DND-41 (cell line): ENCODE data around the gene CARMIL1.
"Not testable (repeated sequence)": the region's sequence is repeated elsewhere in the genome, so short reads cannot be mapped to it uniquely, and the experiment has no call there.

Source experiments
- ATAC-seq: fragments of 200-7000 bp; cut with Tn5 transposase; 3 replicates; pipeline ENCODE4 v1.9.1; 2021; ENCODE audit warnings: low read depth; ENCODE audit not compliant: insufficient read depth
- DNase-seq: peaks from one replicate; pipeline ENCODE4 v3.0.0-alpha.2; 2020
- H2AFZ ChIP-seq: 2 replicates; pipeline ENCODE4 v1.6.0; 2012; ENCODE audit warnings: low read depth, low read length
- H3K27ac ChIP-seq: 2 replicates; pipeline ENCODE4 v1.5.1; 2012; ENCODE audit warnings: low read length, inconsistent platforms
- H3K27me3 ChIP-seq: fragments of 200-600 bp; sonication (generic); 2 replicates; pipeline ENCODE4 v1.6.0; 2012; ENCODE audit warnings: low read length, mild to moderate bottlenecking, inconsistent platforms; ENCODE audit not compliant: insufficient read depth, poor library complexity
- H3K36me3 ChIP-seq: 2 replicates; pipeline ENCODE4 v1.5.1; 2012; ENCODE audit warnings: low read length, inconsistent platforms; ENCODE audit not compliant: insufficient read depth
- H3K4me1 ChIP-seq: 2 replicates; pipeline ENCODE4 v1.5.1; 2012; ENCODE audit warnings: mild to moderate bottlenecking, low read length; ENCODE audit not compliant: insufficient read depth
- H3K4me2 ChIP-seq: 2 replicates; pipeline ENCODE4 v1.6.0; 2012; ENCODE audit warnings: mild to moderate bottlenecking, moderate library complexity, low read length, inconsistent platforms; ENCODE audit not compliant: insufficient read depth
- H3K4me3 ChIP-seq, 2 experiments: fragments of 200-600 bp in 1 of 2; shearing (Covaris generic) in 1 of 2; 2 replicates each; pipeline ENCODE4 v1.5.1; 2012 to 2016; ENCODE audit warnings: inconsistent platforms in 2 of 2, low read length in 2 of 2, mild to moderate bottlenecking in 2 of 2, low read depth in 1 of 2, moderate library complexity in 1 of 2
- H3K79me2 ChIP-seq: 2 replicates; pipeline ENCODE4 v1.6.0; 2012; ENCODE audit warnings: low read length, inconsistent platforms; ENCODE audit not compliant: insufficient read depth
- H3K9ac ChIP-seq: 2 replicates; pipeline ENCODE4 v1.6.0; 2012; ENCODE audit warnings: low read depth, mild to moderate bottlenecking, inconsistent platforms, low read length, moderate library complexity
- H3K9me3 ChIP-seq: 2 replicates; pipeline ENCODE4 v1.5.1; 2012; ENCODE audit warnings: low read length, moderate library complexity, mild to moderate bottlenecking, inconsistent platforms; ENCODE audit not compliant: insufficient read depth, severe bottlenecking
- H4K20me1 ChIP-seq: 2 replicates; pipeline ENCODE4 v1.6.0; 2012; ENCODE audit warnings: low read length; ENCODE audit not compliant: insufficient read depth
- EZH2 ChIP-seq: IDR thresholded peaks from 3 replicates; pipeline ENCODE4 v1.6.1; 2012; ENCODE audit warnings: borderline replicate concordance, low read depth, mild to moderate bottlenecking, moderate library complexity, low read length, inconsistent platforms; ENCODE audit not compliant: severe bottlenecking
- TF ChIP-seq, protein P1 (sequence below): IDR thresholded peaks from 2 replicates; pipeline ENCODE4 v1.5.1; 2012; ENCODE audit warnings: borderline replicate concordance, low read length, moderate library complexity, mild to moderate bottlenecking; ENCODE audit not compliant: poor library complexity, severe bottlenecking; ENCODE audit errors: extremely low read depth

The CARMIL1 gene

DNA sequence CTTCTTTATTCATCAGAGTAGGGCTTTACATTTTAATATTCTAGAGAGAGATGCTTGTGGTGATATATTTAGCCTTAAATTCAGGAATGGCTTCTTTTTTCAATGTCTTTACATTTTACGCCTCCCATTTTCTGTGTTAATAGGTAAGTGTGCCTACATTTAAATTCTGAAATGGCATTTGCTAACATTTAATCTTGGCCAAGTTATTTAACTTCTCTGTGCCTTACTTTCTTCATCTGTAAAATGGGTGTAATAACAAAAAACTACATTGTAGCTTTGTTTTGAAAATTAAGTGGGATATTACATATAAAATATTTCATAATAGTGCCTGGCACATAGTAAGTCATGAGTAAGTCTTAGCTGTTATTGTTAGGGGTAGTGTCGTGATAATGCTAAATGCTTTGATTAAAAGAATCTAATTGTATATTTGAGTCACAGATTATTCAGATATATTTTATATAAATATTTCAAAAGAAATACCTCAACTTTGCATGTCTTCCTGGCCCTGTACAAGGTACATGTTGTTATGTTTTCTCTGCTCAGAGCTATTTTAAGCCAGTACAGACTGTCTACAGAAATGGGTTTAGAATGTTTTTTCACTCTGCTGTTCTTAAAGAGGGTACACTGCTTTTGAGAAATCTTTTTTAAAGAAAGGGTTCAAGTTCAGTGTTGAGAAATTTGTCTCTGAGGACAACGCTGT, 18.8 kb downstream of the CARMIL1 start:
- H2AFZ ChIP-seq = no peak overlapping the region
- H3K27ac ChIP-seq = no peak overlapping the region
- no peaks in the 10 kb centered on the region for H3K4me1 ChIP-seq
- H3K9ac ChIP-seq = no peak overlapping the region
- H3K9me3 ChIP-seq = no peaks in the 10 kb centered on the region
- H3K36me3 ChIP-seq = no peaks in the 10 kb centered on the region
- DNase-seq (no peak), ATAC-seq (no peak)
- H3K27me3 ChIP-seq = peaks cover 20% of the 10 kb centered on the region
- no peak overlapping the region for H3K4me2 ChIP-seq
- no peaks in the 10 kb centered on the region for H4K20me1 ChIP-seq
- no peak for TF ChIP-seq EZH2
- TF ChIP-seq, protein P1, sequence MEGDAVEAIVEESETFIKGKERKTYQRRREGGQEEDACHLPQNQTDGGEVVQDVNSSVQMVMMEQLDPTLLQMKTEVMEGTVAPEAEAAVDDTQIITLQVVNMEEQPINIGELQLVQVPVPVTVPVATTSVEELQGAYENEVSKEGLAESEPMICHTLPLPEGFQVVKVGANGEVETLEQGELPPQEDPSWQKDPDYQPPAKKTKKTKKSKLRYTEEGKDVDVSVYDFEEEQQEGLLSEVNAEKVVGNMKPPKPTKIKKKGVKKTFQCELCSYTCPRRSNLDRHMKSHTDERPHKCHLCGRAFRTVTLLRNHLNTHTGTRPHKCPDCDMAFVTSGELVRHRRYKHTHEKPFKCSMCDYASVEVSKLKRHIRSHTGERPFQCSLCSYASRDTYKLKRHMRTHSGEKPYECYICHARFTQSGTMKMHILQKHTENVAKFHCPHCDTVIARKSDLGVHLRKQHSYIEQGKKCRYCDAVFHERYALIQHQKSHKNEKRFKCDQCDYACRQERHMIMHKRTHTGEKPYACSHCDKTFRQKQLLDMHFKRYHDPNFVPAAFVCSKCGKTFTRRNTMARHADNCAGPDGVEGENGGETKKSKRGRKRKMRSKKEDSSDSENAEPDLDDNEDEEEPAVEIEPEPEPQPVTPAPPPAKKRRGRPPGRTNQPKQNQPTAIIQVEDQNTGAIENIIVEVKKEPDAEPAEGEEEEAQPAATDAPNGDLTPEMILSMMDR = no peak
- no peak overlapping the region for H3K4me3 ChIP-seq
- H3K79me2 ChIP-seq = no peaks in the 10 kb centered on the region

DNA sequence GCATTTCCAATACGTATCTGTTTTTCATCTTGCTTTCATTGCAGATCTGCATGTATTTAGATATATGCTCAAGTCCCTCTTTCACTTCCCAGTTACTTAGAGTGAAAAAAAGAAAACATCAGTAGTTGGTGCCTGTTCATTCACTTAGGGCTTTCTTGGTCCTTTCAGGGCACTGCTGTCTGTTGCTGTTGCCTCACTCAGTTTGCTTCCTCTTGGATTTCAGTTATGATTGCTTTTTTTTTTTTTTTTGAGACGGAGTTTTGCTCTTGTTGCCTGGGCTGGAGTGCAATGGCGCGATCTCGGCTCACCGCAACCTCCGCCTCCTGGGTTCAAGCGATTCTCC, 19.3 kb downstream of the CARMIL1 start:
- peaks cover 19% of the 10 kb centered on the region for H3K27me3 ChIP-seq
- not testable (repeated sequence) for H4K20me1 ChIP-seq, H3K4me3 ChIP-seq, ATAC-seq, H3K4me2 ChIP-seq, DNase-seq, H3K9me3 ChIP-seq, H3K36me3 ChIP-seq, H3K9ac ChIP-seq, H3K27ac ChIP-seq, H3K79me2 ChIP-seq, H2AFZ ChIP-seq, H3K4me1 ChIP-seq

DNA sequence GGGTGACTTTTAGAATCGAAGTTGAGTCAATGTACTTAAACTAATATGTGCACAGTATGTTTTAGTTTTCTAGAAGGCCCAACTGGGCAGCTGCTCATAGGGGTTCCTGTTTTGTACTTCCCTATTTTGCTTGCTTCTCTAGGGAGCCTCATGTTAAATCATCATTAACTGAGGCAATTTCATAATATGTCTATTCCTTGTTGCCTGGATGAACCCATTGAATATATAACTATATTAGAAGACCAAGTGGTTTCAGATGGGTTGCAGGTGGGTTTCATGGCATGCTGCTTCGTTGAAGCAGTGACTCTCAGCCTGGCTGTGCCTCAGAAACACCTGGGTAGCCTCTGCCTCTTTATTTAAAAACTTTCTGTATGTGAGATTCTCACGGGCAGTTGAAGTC, 22.2 kb downstream of the CARMIL1 start:
- Histone ChIP-seq H3K27me3 (peaks cover 13% of the 10 kb centered on the region), H2AFZ (no peak overlapping the region), H4K20me1 (no peaks in the 10 kb centered on the region), H3K36me3 (no peaks in the 10 kb centered on the region), H3K4me2 (no peak overlapping the region), H3K79me2 (no peaks in the 10 kb centered on the region), H3K27ac (no peak overlapping the region), H3K9ac (no peak overlapping the region), H3K4me1 (no peaks in the 10 kb centered on the region), H3K9me3 (no peaks in the 10 kb centered on the region), H3K4me3 (no peak overlapping the region)
- DNase-seq = no peak
- TF ChIP-seq EZH2 = no peak
- TF ChIP-seq, protein P1 = no peak
- ATAC-seq = no peak

DNA sequence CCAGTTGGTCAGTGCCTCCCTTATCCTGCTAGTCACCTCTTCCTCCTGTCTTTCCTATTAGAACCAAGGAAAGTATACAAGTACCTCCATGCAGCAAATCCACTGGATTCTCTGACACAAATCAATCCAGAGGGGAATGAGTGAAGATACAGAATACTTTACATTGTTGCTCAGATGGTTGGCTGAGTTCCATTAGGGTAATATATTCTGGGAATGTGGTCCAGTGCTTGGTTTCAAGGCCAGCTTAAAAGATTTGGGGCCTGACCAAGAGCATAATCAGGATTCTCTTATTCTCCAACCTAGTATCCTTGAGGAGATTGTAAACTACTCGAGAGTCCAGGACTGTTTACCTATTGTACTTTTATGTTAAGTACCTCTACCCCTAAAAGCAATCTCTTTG, 23.0 kb downstream of the CARMIL1 start:
- no peaks in the 10 kb centered on the region for H3K4me1 ChIP-seq
- no peak for TF ChIP-seq EZH2
- TF ChIP-seq, protein P1 = no peak
- H3K36me3 ChIP-seq = no peaks in the 10 kb centered on the region
- peaks cover 7% of the 10 kb centered on the region for H3K27me3 ChIP-seq
- H2AFZ ChIP-seq = no peak overlapping the region
- ATAC-seq (no peak), DNase-seq (no peak)
- H3K4me3 ChIP-seq = no peak overlapping the region
- no peak overlapping the region for H3K4me2 ChIP-seq
- no peaks in the 10 kb centered on the region for H3K79me2 ChIP-seq
- no peak overlapping the region for H3K9ac ChIP-seq
- no peak overlapping the region for H3K27ac ChIP-seq
- H3K9me3 ChIP-seq = no peaks in the 10 kb centered on the region
- no peaks in the 10 kb centered on the region for H4K20me1 ChIP-seq
